Measurements from ENCODE around the gene KDM4B.

DNA sequence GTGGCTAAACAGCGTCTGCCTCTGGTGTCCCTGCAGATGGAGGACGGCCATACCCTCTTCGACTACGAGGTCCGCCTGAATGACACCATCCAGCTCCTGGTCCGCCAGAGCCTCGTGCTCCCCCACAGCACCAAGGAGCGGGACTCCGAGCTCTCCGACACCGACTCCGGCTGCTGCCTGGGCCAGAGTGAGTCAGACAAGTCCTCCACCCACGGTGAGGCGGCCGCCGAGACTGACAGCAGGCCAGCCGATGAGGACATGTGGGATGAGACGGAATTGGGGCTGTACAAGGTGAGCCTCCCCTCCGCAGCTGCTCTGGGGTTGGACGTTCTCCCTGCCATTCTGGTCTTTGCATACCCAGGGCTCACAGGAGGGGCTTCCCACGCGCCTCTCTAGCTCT lies 39.7 kb upstream of the KDM4B start:
- no peak for TF ChIP-seq ZNF263 (CRISPR knock-in tag; IDR thresholded peaks at IDR 0.05; ENCODE audit: borderline replicate concordance)
- TF ChIP-seq, protein P1, sequence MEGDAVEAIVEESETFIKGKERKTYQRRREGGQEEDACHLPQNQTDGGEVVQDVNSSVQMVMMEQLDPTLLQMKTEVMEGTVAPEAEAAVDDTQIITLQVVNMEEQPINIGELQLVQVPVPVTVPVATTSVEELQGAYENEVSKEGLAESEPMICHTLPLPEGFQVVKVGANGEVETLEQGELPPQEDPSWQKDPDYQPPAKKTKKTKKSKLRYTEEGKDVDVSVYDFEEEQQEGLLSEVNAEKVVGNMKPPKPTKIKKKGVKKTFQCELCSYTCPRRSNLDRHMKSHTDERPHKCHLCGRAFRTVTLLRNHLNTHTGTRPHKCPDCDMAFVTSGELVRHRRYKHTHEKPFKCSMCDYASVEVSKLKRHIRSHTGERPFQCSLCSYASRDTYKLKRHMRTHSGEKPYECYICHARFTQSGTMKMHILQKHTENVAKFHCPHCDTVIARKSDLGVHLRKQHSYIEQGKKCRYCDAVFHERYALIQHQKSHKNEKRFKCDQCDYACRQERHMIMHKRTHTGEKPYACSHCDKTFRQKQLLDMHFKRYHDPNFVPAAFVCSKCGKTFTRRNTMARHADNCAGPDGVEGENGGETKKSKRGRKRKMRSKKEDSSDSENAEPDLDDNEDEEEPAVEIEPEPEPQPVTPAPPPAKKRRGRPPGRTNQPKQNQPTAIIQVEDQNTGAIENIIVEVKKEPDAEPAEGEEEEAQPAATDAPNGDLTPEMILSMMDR (IDR thresholded peaks at IDR 0.05 in 2 of 3, conservative IDR thresholded peaks at IDR 0.05 in 1 of 3; ENCODE audit: insufficient read depth in 2 of 3, low read depth in 1 of 3, low read length in 3 of 3) = no peak
- TF ChIP-seq HDGF (IDR thresholded peaks at IDR 0.05) = no peak
- TF ChIP-seq CEBPB (tag; IDR thresholded peaks at IDR 0.05) = no peak
- no peak for TF ChIP-seq ZNF23 (CRISPR knock-in tag; IDR thresholded peaks at IDR 0.05)
- TF ChIP-seq HDAC2 (IDR thresholded peaks at IDR 0.05) = no peak
- TF ChIP-seq HCFC1 (IDR thresholded peaks at IDR 0.05; ENCODE audit: low read depth, low read length) = no peak
- TF ChIP-seq, protein P2, sequence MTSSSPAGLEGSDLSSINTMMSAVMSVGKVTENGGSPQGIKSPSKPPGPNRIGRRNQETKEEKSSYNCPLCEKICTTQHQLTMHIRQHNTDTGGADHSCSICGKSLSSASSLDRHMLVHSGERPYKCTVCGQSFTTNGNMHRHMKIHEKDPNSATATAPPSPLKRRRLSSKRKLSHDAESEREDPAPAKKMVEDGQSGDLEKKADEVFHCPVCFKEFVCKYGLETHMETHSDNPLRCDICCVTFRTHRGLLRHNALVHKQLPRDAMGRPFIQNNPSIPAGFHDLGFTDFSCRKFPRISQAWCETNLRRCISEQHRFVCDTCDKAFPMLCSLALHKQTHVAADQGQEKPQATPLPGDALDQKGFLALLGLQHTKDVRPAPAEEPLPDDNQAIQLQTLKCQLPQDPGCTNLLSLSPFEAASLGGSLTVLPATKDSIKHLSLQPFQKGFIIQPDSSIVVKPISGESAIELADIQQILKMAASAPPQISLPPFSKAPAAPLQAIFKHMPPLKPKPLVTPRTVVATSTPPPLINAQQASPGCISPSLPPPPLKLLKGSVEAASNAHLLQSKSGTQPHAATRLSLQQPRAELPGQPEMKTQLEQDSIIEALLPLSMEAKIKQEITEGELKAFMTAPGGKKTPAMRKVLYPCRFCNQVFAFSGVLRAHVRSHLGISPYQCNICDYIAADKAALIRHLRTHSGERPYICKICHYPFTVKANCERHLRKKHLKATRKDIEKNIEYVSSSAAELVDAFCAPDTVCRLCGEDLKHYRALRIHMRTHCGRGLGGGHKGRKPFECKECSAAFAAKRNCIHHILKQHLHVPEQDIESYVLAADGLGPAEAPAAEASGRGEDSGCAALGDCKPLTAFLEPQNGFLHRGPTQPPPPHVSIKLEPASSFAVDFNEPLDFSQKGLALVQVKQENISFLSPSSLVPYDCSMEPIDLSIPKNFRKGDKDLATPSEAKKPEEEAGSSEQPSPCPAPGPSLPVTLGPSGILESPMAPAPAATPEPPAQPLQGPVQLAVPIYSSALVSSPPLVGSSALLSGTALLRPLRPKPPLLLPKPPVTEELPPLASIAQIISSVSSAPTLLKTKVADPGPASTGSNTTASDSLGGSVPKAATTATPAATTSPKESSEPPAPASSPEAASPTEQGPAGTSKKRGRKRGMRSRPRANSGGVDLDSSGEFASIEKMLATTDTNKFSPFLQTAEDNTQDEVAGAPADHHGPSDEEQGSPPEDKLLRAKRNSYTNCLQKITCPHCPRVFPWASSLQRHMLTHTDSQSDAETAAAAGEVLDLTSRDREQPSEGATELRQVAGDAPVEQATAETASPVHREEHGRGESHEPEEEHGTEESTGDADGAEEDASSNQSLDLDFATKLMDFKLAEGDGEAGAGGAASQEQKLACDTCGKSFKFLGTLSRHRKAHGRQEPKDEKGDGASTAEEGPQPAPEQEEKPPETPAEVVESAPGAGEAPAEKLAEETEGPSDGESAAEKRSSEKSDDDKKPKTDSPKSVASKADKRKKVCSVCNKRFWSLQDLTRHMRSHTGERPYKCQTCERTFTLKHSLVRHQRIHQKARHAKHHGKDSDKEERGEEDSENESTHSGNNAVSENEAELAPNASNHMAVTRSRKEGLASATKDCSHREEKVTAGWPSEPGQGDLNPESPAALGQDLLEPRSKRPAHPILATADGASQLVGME (CRISPR knock-in tag; IDR thresholded peaks at IDR 0.05) = no peak
- no peak for TF ChIP-seq HDAC6 (IDR thresholded peaks at IDR 0.05; ENCODE audit: low read depth, low read length)
- no peak for TF ChIP-seq SP2 (IDR thresholded peaks at IDR 0.05; ENCODE audit: extremely low read depth, low read depth, low read length, poor library complexity, severe bottlenecking)
- TF ChIP-seq HOXB6 (CRISPR knock-in tag; IDR thresholded peaks at IDR 0.05; ENCODE audit: borderline replicate concordance) = no peak
